ENCODE data around the gene MAPKAP1.

The MAPKAP1 gene

DNA sequence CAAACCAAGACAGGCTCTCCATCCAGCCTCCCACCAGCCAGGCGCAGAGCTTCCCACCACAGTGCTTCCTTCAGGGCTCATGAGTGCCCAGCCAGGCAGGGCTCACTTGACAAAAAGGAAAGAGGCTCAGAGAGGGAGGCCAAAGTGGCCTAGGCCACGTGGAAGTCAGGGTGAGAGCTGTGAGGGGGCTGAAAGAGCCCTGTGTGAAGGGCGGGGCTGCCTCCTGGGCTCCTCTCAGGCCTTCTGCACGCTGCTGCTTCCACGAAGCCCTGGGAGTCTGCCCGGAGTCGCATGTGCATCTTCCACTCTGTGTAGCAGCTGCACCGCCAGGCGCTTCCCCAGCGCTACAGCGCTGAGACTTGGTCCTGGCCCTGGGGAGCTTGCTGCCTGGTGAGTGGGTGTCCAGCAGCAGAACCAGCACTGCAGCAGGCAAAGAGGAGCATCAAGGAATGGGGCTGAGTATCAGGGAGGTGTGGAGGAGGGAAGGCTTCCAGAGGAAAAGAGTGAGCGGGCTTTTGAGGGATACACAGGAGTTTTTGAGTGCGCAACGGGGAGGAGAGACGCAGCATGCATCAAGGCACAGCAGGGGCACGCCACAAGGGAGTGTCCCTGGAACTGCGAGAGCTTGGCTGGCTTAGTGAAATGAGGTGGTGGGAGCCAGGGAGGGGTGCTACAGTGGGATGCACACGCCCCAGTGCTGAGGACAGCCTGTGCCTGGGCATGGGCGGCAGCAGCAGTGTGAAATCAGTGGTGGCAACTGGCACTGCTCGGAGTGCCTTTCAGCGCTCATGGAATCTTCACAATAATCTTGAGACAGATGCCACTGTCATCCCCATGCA, 267.4 kb downstream of the MAPKAP1 start:
- no peak for TF ChIP-seq TCF12 (IDR thresholded peaks at IDR 0.05; ENCODE audit: low read depth)
- TF ChIP-seq TEAD4 (IDR thresholded peaks at IDR 0.05): no peak

GRCh38 chr9:125438506-125439433, 268.2 kb downstream of the MAPKAP1 start:
- TF ChIP-seq CREB1 (IDR thresholded peaks at IDR 0.05; ENCODE audit: low read depth) (no peak), ZBTB7A (IDR thresholded peaks at IDR 0.05; ENCODE audit: low read depth) (no peak), CEBPB (IDR thresholded peaks at IDR 0.05) (no peak), EGR1 (IDR thresholded peaks at IDR 0.05) (no peak), EP300 (IDR thresholded peaks at IDR 0.05; ENCODE audit: borderline replicate concordance) (no peak), FOXM1 (IDR thresholded peaks at IDR 0.05; ENCODE audit: borderline replicate concordance, low read depth) (no peak)

- TF ChIP-seq NFIC (IDR thresholded peaks at IDR 0.05) (no peak), TCF12 (IDR thresholded peaks at IDR 0.05; ENCODE audit: low read depth) (no peak), EP300 (IDR thresholded peaks at IDR 0.05; ENCODE audit: borderline replicate concordance) (no peak), TEAD4 (IDR thresholded peaks at IDR 0.05) (no peak), YY1 (IDR thresholded peaks at IDR 0.05; ENCODE audit: low read depth) (no peak), EGR1 (IDR thresholded peaks at IDR 0.05) (no peak), RAD21 (IDR thresholded peaks at IDR 0.05; ENCODE audit: low read depth) (no peak), CREB1 (IDR thresholded peaks at IDR 0.05; ENCODE audit: low read depth) (no peak), ZBTB7A (IDR thresholded peaks at IDR 0.05; ENCODE audit: low read depth) (no peak), FOXM1 (IDR thresholded peaks at IDR 0.05; ENCODE audit: borderline replicate concordance, low read depth) (no peak), TAF1 (IDR thresholded peaks at IDR 0.05; ENCODE audit: low read depth) (no peak), CEBPB (IDR thresholded peaks at IDR 0.05) (no peak)
- TF ChIP-seq, protein P1, sequence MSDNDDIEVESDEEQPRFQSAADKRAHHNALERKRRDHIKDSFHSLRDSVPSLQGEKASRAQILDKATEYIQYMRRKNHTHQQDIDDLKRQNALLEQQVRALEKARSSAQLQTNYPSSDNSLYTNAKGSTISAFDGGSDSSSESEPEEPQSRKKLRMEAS (IDR thresholded peaks at IDR 0.05): no peak
- TF ChIP-seq, protein P2, sequence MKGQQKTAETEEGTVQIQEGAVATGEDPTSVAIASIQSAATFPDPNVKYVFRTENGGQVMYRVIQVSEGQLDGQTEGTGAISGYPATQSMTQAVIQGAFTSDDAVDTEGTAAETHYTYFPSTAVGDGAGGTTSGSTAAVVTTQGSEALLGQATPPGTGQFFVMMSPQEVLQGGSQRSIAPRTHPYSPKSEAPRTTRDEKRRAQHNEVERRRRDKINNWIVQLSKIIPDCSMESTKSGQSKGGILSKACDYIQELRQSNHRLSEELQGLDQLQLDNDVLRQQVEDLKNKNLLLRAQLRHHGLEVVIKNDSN (IDR thresholded peaks at IDR 0.05): no peak
- TF ChIP-seq, protein P3, sequence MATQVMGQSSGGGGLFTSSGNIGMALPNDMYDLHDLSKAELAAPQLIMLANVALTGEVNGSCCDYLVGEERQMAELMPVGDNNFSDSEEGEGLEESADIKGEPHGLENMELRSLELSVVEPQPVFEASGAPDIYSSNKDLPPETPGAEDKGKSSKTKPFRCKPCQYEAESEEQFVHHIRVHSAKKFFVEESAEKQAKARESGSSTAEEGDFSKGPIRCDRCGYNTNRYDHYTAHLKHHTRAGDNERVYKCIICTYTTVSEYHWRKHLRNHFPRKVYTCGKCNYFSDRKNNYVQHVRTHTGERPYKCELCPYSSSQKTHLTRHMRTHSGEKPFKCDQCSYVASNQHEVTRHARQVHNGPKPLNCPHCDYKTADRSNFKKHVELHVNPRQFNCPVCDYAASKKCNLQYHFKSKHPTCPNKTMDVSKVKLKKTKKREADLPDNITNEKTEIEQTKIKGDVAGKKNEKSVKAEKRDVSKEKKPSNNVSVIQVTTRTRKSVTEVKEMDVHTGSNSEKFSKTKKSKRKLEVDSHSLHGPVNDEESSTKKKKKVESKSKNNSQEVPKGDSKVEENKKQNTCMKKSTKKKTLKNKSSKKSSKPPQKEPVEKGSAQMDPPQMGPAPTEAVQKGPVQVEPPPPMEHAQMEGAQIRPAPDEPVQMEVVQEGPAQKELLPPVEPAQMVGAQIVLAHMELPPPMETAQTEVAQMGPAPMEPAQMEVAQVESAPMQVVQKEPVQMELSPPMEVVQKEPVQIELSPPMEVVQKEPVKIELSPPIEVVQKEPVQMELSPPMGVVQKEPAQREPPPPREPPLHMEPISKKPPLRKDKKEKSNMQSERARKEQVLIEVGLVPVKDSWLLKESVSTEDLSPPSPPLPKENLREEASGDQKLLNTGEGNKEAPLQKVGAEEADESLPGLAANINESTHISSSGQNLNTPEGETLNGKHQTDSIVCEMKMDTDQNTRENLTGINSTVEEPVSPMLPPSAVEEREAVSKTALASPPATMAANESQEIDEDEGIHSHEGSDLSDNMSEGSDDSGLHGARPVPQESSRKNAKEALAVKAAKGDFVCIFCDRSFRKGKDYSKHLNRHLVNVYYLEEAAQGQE (IDR thresholded peaks at IDR 0.05; ENCODE audit: low read depth): no peak
These were observed 269.2 kb downstream of the MAPKAP1 start for GRCh38 chr9:125437771-125438221.

DNA sequence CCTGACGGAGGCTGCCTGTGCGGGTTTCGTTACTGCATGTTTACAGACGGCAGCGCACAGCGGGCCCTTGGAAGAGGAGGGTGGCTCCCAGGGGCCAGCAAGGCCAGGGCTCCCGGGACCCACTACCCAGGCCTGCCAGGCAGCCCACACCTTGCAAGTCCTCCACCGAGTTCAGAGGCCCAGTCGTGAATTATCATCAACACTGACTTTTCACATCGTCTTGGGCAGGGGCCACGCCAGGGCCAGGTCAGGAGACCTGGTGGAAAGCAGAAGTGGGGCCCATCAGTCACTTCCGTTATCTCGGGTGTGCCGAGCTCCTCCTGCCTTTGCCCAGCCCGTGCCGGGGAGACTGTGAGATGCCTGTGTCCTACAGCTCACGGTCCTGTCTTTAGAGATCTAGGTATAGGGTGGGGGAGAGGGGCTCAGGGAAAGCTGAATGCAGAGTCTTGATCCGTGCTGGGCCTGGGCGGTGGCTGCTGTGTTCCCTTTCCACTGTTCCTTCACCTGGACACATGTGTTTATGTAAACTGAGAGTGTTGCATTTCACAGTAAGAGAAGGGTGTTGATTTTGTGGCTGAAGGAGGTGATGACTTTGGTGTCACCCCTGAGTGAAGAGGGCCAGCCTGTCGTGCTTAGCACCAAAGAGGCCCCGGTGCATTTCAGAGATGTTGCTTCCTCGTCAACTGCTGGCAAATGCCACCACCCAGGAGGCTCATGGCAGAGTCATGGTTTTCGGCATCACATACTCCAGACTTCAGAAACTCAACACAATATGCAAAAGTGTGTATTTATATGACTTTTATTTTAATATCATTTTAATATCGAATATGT, 270.2 kb downstream of the MAPKAP1 start:
- TF ChIP-seq TAF1 (IDR thresholded peaks at IDR 0.05; ENCODE audit: low read depth): no peak
- no peak for TF ChIP-seq CEBPB (IDR thresholded peaks at IDR 0.05)
- TF ChIP-seq, protein P3 (IDR thresholded peaks at IDR 0.05; ENCODE audit: low read depth): no peak
- TF ChIP-seq NFIC (IDR thresholded peaks at IDR 0.05): no peak
- TF ChIP-seq TEAD4 (IDR thresholded peaks at IDR 0.05): no peak
- TF ChIP-seq YY1 (IDR thresholded peaks at IDR 0.05; ENCODE audit: low read depth): no peak
- no peak for TF ChIP-seq ZBTB7A (IDR thresholded peaks at IDR 0.05; ENCODE audit: low read depth)
- no peak for TF ChIP-seq TCF12 (IDR thresholded peaks at IDR 0.05; ENCODE audit: low read depth)

GRCh38 chr9:125435776-125436612, 271.0 kb downstream of the MAPKAP1 start:
- no peak for TF ChIP-seq NFIC (IDR thresholded peaks at IDR 0.05)
- no peak for TF ChIP-seq EP300 (IDR thresholded peaks at IDR 0.05; ENCODE audit: borderline replicate concordance)
- TF ChIP-seq, protein P1 (IDR thresholded peaks at IDR 0.05): no peak
- no peak for TF ChIP-seq YY1 (IDR thresholded peaks at IDR 0.05; ENCODE audit: low read depth)
- TF ChIP-seq ZBTB7A (IDR thresholded peaks at IDR 0.05; ENCODE audit: low read depth): no peak
- no peak for TF ChIP-seq CEBPB (IDR thresholded peaks at IDR 0.05)
- TF ChIP-seq RAD21 (IDR thresholded peaks at IDR 0.05; ENCODE audit: low read depth): no peak
- TF ChIP-seq TAF1 (IDR thresholded peaks at IDR 0.05; ENCODE audit: low read depth): no peak
- TF ChIP-seq TCF12 (IDR thresholded peaks at IDR 0.05; ENCODE audit: low read depth): no peak
- TF ChIP-seq, protein P2 (IDR thresholded peaks at IDR 0.05): no peak
- TF ChIP-seq, protein P3 (IDR thresholded peaks at IDR 0.05; ENCODE audit: low read depth): no peak
